Measurements from ENCODE around the gene PLET1.

DNA sequence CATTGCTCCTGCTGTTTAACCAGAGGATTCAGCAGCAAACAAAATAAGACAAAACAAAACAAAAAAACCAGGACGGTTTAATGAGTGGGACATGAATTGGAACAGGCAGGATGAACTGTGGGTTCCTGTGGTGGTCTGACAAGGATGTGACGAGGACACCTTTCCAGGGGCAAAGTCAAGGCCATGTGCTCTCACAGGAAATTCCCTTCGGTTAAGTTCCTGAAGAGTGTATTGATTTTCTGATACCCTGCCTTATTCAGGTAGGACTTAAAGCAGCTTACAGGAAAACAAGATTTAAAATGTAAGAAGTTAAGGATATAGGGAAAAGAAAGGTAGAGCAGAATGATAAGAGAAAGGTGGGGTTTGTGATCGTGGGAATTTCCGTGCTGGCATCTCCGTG is 8.5 kb upstream of the PLET1 start:
- TF ChIP-seq, protein P1, sequence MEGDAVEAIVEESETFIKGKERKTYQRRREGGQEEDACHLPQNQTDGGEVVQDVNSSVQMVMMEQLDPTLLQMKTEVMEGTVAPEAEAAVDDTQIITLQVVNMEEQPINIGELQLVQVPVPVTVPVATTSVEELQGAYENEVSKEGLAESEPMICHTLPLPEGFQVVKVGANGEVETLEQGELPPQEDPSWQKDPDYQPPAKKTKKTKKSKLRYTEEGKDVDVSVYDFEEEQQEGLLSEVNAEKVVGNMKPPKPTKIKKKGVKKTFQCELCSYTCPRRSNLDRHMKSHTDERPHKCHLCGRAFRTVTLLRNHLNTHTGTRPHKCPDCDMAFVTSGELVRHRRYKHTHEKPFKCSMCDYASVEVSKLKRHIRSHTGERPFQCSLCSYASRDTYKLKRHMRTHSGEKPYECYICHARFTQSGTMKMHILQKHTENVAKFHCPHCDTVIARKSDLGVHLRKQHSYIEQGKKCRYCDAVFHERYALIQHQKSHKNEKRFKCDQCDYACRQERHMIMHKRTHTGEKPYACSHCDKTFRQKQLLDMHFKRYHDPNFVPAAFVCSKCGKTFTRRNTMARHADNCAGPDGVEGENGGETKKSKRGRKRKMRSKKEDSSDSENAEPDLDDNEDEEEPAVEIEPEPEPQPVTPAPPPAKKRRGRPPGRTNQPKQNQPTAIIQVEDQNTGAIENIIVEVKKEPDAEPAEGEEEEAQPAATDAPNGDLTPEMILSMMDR (IDR thresholded peaks at IDR 0.05) = no peak
- TF ChIP-seq ZFX (IDR thresholded peaks at IDR 0.05; ENCODE audit: borderline replicate concordance) = no peak

All from 22Rv1 (cell line).